HepG2 (cell line): ENCODE measurements around the gene CAPSL. TPM values are rescaled to one million over a fixed set of nuclear protein-coding genes. Genes with fewer than 3 reads are reported as not detected.
"Not testable (repeated sequence)": the region's sequence is repeated elsewhere in the genome, so short reads cannot be mapped to it uniquely, and the experiment has no call there.

Experiments used
- ATAC-seq: fragments of 200-7000 bp; cut with Tn5 transposase; 3 replicates; pipeline ENCODE4 v1.9.1; 2020; ENCODE audit warnings: mild to moderate bottlenecking, moderate library complexity
- BruUV-seq: library from RNA; stranded (reverse); fragments of 400-500 nt; replicated peaks from 2 replicates; lab custom pipeline; 2021; lab: Mats Ljungman, UMichigan
- CTCF ChIA-PET: fragments of 300-600 bp; formaldehyde crosslinking; extraction: SDS; loops from one replicate; lab custom pipeline; 2021; ENCODE audit warnings: low total read pairs, inconsistent platforms, low intra/inter-chr PET ratio; lab: Yijun Ruan, JAX
- POLR2A ChIA-PET: fragments of 350-600 bp; sonication (Branson Sonifier 250); formaldehyde crosslinking; loops from one replicate; lab custom pipeline; 2020; ENCODE audit warnings: antibody characterized with exemption, inconsistent platforms; lab: Yijun Ruan, JAX
- DNase-seq: peaks from one replicate; pipeline ENCODE4 v3.0.0-alpha.2; 2015; ENCODE audit warnings: low spot score
- FAIRE-seq: peaks from 3 replicates; lab custom pipeline; 2011; peaks lifted over from hg19 to GRCh38; lab: Jason Lieb, UNC
- H2AFZ ChIP-seq: one replicate; pipeline ENCODE4 v1.6.1; 2011; ENCODE audit warnings: low read length, inconsistent platforms
- H3K27ac ChIP-seq: fragments of 300-600 bp; 3 replicates; pipeline ENCODE4 v1.8.0; 2011; ENCODE audit warnings: mixed run types, mild to moderate bottlenecking, mixed read lengths, low read length, inconsistent platforms; ENCODE audit not compliant: insufficient read depth; ENCODE audit errors: extremely low read length
- H3K27me3 ChIP-seq, 2 experiments: fragments of 200-600 bp in 1 of 2; 2 replicates in 1 of 2; 3 replicates in 1 of 2; pipeline versions ENCODE4 v1.6.0 to v1.8.0; 2011; ENCODE audit warnings: low read length in 2 of 2, mild to moderate bottlenecking in 2 of 2, moderate library complexity in 2 of 2, inconsistent platforms in 1 of 2; ENCODE audit not compliant: insufficient read depth in 2 of 2, control insufficient read depth in 1 of 2
- H3K36me3 ChIP-seq, 2 experiments: fragments of 200-600 bp in 1 of 2; replicated peaks in 1 of 2; 2 replicates in 1 of 2; 3 replicates in 1 of 2; pipeline versions ENCODE4 v1.5.1 to v1.8.0; 2011; ENCODE audit warnings: low read length in 2 of 2, inconsistent platforms in 1 of 2; ENCODE audit not compliant: insufficient read depth in 2 of 2, control insufficient read depth in 1 of 2
- H3K4me1 ChIP-seq: 2 replicates; pipeline ENCODE4 v1.5.1; 2012; ENCODE audit warnings: low read length, inconsistent platforms; ENCODE audit not compliant: insufficient read depth
- H3K4me2 ChIP-seq: 2 replicates; pipeline ENCODE4 v1.6.0; 2011; ENCODE audit warnings: low read depth, low read length, inconsistent platforms
- H3K4me3 ChIP-seq, 3 experiments: fragments of 200-600 bp in 1 of 3; sonication (generic), shearing (Covaris generic) in 1 of 3; replicated peaks in 1 of 3; 2 replicates each; pipeline ENCODE4 v1.5.1; 2011 to 2016; ENCODE audit warnings: low read length in 3 of 3, inconsistent platforms in 2 of 3, low read depth in 2 of 3, mild to moderate bottlenecking in 2 of 3, control low read depth in 1 of 3, mixed read lengths in 1 of 3; ENCODE audit not compliant: insufficient read depth in 1 of 3
- H3K79me2 ChIP-seq: one replicate; pipeline ENCODE4 v1.6.1; 2011; ENCODE audit warnings: low read length, inconsistent platforms; ENCODE audit not compliant: insufficient read depth
- H3K9ac ChIP-seq: 2 replicates; pipeline ENCODE4 v1.6.0; 2011; ENCODE audit warnings: mild to moderate bottlenecking, low read depth, low read length, inconsistent platforms; ENCODE audit not compliant: insufficient read depth
- H3K9me3 ChIP-seq: 2 replicates; pipeline ENCODE4 v1.5.1; 2012; ENCODE audit warnings: mild to moderate bottlenecking, low read length
- H4K20me1 ChIP-seq: 2 replicates; pipeline ENCODE4 v1.6.0; 2011; ENCODE audit warnings: inconsistent platforms, mild to moderate bottlenecking, low read length, moderate library complexity; ENCODE audit not compliant: insufficient read depth
- MAFG ChIP-seq: sonication (generic); formaldehyde crosslinking; IDR thresholded peaks from 2 replicates; pipeline ENCODE4 v1.5.1; 2020; ENCODE audit warnings: mild to moderate bottlenecking, missing genetic modification reagents
- PHF8 ChIP-seq: sonication (generic); formaldehyde crosslinking; IDR thresholded peaks from 2 replicates; pipeline ENCODE4 v1.5.0; 2020; ENCODE audit warnings: missing genetic modification reagents
- SRSF4 ChIP-seq: fragments of 200-400 bp; formaldehyde crosslinking; IDR thresholded peaks from one replicate; pipeline ENCODE4 v1.6.1; 2018; ENCODE audit warnings: mild to moderate bottlenecking, low read depth, low read length, moderate library complexity; ENCODE audit not compliant: poor library complexity, severe bottlenecking
- ZFX ChIP-seq: sonication (generic); formaldehyde crosslinking; IDR thresholded peaks from 2 replicates; pipeline ENCODE4 v1.4.0; 2020; ENCODE audit warnings: mild to moderate bottlenecking, low read depth, missing genetic modification reagents, moderate library complexity
- ZNF431 ChIP-seq: sonication (generic); formaldehyde crosslinking; IDR thresholded peaks from 2 replicates; pipeline ENCODE4 v1.9.0; 2022; ENCODE audit warnings: missing genetic modification reagents, low read depth, mild to moderate bottlenecking, borderline replicate concordance
- ZNF484 ChIP-seq: sonication (generic); formaldehyde crosslinking; IDR thresholded peaks from 2 replicates; pipeline ENCODE4 v1.5.1; 2020; ENCODE audit warnings: mild to moderate bottlenecking, low read depth, missing genetic modification reagents, borderline replicate concordance
- WGBS: methylation state at CpG from one replicate; pipeline ENCODE4 v1.1.6; 2017; ENCODE audit warnings: low lambda C conversion rate; 5-methylcytosine and 5-hydroxymethylcytosine counted together
- in situ Hi-C: cut with HindIII; loops from 2 replicates; pipeline ENCODE4 v1.10.0; 2017; ENCODE audit warnings: low pct_unique_long_range_greater_than_20kb; ENCODE audit not compliant: extremely low pct_ligation_motif_present
- intact Hi-C: fragments of 100-400 bp; cut with micrococcal nuclease; formaldehyde crosslinking; loops from one replicate; pipeline ENCODE4 v1.10.0; 2022; ENCODE audit not compliant: unreplicated experiment
- polyA plus RNA-seq, 8 experiments: library from polyadenylated mRNA; depleted of rRNA in 3 of 8; stranded (reverse) in 7 of 8; unstranded in 1 of 8; fragments of >200 nt; fragmentation: Illumina TruSeq in 4 of 8; extraction: Trizol in 4 of 8; gene quantifications; 2 replicates each; pipeline versions ENCODE4 v1.2.1 to v1.2.3, GENCODE V29; 2011 to 2016; ENCODE audit warnings: low read depth in 4 of 8, missing spikeins in 1 of 8, mixed read lengths in 1 of 8; ENCODE audit not compliant: insufficient read depth in 1 of 8
- total RNA-seq, 5 experiments: library from RNA; depleted of rRNA; stranded (reverse); fragments of >200 nt; fragmentation: Illumina TruSeq; extraction: Trizol; gene quantifications; 2 replicates each; pipeline ENCODE4 v1.2.3, GENCODE V29; 2016; ENCODE audit warnings: low read depth in 1 of 5

Gene CAPSL
- total and polyA plus RNA-seq, 2 of the 13 experiments (the other 11 are each of a cell fraction or from before 2014, with no cell fraction given): not detected

GRCh38 chr5:35894131-35894530 is 44.3 kb downstream of the CAPSL start:
- H4K20me1 ChIP-seq: no peaks in the 10 kb centered on the region
- BruUV-seq: no TSS peak
- ATAC-seq (no peak), DNase-seq (no peak), FAIRE-seq (no peak)
- TF ChIP-seq SRSF4 (no peak), ZNF431 (CRISPR knock-in tag) (no peak), PHF8 (CRISPR knock-in tag) (no peak), ZFX (no peak), MAFG (no peak), ZNF484 (CRISPR knock-in tag) (no peak)
- in situ Hi-C loops (no loop called here), intact Hi-C loops (no loop called here)
- ChIA-PET CTCF (no interaction called here), POLR2A (no interaction called here)
- no peaks in the 10 kb centered on the region for H3K9me3 ChIP-seq
- no peak overlapping the region for H2AFZ ChIP-seq
- H3K4me3 ChIP-seq: no peak overlapping the region
- H3K9ac ChIP-seq: no peak overlapping the region
- WGBS: 39% methylated on average over 5 of the region's 5 CpGs
- H3K36me3 ChIP-seq: no peaks in the 10 kb centered on the region
- no peak overlapping the region for H3K4me2 ChIP-seq
- H3K4me1 ChIP-seq: no peaks in the 10 kb centered on the region
- H3K27ac ChIP-seq: no peak overlapping the region
- H3K27me3 ChIP-seq: no peaks in the 10 kb centered on the region
- H3K79me2 ChIP-seq: no peaks in the 10 kb centered on the region

GRCh38 chr5:35892799-35893198 is 45.6 kb downstream of the CAPSL start:
- intact Hi-C loops, H3K36me3 ChIP-seq, DNase-seq, CTCF ChIA-PET, H3K27me3 ChIP-seq, BruUV-seq, H3K4me3 ChIP-seq, FAIRE-seq, H3K27ac ChIP-seq, H3K4me2 ChIP-seq, in situ Hi-C loops, H3K4me1 ChIP-seq, H4K20me1 ChIP-seq, H3K9ac ChIP-seq, ATAC-seq, H3K9me3 ChIP-seq, POLR2A ChIA-PET, H2AFZ ChIP-seq, H3K79me2 ChIP-seq: not testable (repeated sequence)
- WGBS: 100% methylated on average over 5 of the region's 23 CpGs
